Measurements from ENCODE around the gene PDIA4.
"Not testable (repeated sequence)": the region's sequence is repeated elsewhere in the genome, so short reads cannot be mapped to it uniquely, and the experiment has no call there.

Gene PDIA4

DNA sequence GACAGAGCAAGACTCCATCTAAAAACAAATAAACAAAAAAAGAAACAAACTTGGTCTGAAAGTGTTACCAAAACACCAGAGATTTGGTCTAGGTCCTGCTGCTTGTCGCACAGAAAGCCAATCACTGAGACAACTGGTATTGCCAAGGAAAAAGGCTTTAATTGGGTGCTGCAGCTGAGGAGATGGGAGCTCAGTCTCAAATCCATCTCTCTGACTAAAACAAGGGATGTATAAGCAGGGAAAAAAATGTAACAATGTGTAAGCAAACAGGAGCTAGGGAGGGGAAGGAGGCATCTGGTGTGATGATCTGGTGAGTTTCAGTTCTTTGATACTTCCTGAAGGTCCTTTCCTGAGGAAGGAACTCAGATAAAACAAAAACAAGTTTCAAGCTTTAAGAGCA lies 8.4 kb upstream of the PDIA4 start:
- in situ Hi-C loops (cut with HindIII; ENCODE audit: low sequenced_read_pairs), result no loop called here

- in situ Hi-C loops (cut with HindIII; ENCODE audit: low sequenced_read_pairs), result no loop called here
These were observed 3.1 kb upstream of the PDIA4 start for GRCh38 chr7:149031353-149031910.

DNA sequence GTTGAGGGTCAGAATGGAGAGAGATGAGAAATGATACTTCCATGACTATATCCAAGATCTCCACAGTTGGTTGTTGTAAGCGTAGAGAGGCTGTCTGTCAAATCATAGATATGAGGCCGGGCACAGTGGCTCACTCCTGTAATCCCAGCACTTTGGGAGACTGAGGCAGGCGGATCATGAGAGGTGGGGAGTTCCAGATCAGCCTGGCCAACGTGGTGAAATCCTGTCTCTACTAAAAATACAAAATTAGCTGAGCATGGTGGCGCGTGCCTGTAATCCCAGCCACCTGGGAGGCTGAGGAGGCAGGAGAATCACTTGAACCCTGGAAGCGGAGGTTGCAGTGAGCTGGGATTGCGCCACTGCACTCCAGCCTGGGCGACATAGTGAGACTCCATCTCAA lies 2.1 kb upstream of the PDIA4 start:
- in situ Hi-C loops (cut with HindIII; ENCODE audit: low sequenced_read_pairs), result not testable (repeated sequence)

DNA sequence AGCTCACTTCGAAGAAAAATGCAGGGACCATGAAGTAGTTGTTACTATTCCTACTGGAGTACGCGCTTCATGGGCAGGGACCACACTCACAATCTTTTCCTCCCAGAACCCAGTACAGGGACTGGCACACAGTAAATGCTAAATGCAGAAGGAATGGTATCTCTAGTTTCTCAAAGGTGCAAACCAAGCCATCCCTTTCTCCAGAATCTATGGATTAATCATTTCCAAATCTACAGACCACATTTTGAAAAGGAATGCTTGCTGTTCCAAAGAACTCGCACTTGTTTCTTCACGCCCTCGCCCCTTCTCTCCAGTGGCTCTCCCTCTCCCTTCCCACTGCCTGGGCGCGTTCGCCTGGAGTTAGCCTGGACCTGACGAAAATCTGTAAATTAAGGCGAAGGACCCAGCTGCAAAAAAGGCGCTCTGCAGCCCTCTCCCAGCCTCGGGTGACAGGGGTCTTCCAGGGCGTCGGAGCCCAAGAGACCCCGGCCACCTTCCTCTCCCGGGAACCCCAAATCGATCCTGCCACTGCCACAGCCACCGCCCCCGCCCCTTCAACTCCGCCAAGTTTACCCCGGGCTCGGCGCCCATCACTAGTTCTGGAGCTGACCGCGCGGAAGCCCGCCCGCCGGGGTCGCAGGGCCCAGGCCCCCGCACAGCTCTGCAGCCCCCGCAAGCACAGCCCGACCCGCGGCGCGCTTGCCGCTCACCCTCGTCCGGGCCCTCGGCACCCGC lies 527 bp downstream of the PDIA4 start:
- in situ Hi-C loops (cut with HindIII; ENCODE audit: low sequenced_read_pairs), result no loop called here

GRCh38 chr7:149027055-149027454 lies 1.2 kb downstream of the PDIA4 start:
- in situ Hi-C loops (cut with HindIII; ENCODE audit: low sequenced_read_pairs), result no loop called here

DNA sequence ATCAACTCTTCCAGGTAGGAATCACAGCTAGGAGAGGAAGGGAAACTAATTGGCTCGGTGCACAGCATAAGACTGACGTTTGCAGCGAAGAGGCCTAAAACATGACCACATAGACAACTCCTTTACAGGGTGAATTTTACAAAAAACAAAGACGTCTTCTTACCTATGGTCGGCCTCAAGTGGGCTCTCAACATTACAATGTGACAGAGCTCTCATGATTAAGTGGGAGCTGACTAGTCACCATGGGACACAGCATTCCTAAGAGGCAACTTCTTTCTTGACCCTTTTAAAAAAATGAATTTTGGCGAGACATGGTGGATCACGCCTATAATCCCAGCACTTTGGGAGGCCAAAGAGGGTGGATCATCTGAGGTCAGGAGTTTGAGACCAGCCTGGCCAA lies 4.6 kb downstream of the PDIA4 start:
- in situ Hi-C loops (cut with HindIII; ENCODE audit: low sequenced_read_pairs), result no loop called here

DNA sequence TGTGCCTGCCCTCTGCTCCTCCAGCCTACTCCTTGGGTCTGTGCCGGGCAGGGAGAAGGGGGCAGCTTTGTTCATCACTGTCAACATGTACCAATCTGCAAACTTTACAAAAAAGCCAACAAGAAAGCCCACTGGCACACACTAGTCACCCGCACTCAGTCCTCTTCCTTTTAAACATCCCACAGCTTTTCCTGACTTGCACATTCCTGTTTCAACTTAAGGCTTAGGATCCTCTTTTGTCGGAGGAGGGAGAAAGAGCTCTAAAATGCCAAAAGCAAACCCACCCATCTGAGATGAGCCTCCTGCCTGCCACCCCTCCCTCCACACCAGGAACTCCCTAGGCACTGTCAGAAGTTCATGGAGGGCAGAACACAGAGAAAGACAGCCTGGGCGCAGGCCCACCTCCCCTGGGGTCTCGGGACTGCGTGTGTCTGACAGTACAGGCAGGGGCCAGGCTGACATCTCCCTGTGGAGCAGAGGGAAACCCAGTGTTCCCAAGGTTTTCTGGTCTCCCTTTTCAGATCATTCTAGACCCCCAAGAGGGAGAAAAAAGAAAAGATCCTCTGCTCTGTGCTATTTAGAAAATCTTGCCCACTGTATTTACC lies 5.4 kb downstream of the PDIA4 start:
- in situ Hi-C loops (cut with HindIII; ENCODE audit: low sequenced_read_pairs), result no loop called here

DNA sequence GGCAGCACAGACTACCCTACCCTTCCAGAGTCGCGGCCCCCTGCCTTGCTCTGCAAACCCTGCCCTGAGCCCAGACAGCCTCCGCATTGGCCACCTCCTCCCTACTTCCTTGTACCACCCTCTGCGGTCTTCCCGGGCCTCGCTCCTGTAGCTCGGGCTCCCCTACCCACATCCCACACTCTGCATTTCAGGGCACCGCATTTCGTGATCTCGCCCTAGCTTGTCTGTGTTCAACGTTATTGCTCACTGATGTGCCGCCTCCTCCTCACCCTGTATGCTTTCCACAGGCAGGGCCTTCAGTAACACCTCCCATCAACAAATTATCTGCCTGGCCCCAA lies 6.6 kb downstream of the PDIA4 start:
- in situ Hi-C loops (cut with HindIII; ENCODE audit: low sequenced_read_pairs), result no loop called here

GRCh38 chr7:149020483-149020882 lies 7.8 kb downstream of the PDIA4 start:
- in situ Hi-C loops (cut with HindIII; ENCODE audit: low sequenced_read_pairs), result no loop called here

DNA sequence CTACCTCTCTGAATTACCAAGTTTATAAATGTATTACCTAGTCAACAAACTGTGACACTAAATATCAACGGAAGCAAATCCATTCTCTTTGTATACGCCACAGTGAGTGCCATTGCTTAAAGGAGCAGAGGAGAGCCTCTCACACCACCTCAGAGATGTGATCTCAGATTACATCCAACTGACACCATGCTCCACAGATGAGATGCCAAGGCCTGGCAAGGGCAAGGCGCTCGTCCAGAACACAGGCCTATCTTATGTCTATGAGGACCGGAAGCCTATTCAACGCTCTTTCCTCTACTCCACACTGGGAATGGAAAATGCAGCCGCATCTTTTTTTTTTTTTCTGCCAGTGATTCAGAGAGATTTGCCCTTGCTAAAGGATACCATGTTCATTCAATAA lies 11.4 kb downstream of the PDIA4 start:
- in situ Hi-C loops (cut with HindIII; ENCODE audit: low sequenced_read_pairs), result no loop called here

- in situ Hi-C loops (cut with HindIII; ENCODE audit: low sequenced_read_pairs), result no loop called here
These were observed 14.0 kb downstream of the PDIA4 start for GRCh38 chr7:149014309-149014708.

- in situ Hi-C loops (cut with HindIII; ENCODE audit: low sequenced_read_pairs), result no loop called here
These were observed 14.4 kb downstream of the PDIA4 start for GRCh38 chr7:149013876-149014275.

DNA sequence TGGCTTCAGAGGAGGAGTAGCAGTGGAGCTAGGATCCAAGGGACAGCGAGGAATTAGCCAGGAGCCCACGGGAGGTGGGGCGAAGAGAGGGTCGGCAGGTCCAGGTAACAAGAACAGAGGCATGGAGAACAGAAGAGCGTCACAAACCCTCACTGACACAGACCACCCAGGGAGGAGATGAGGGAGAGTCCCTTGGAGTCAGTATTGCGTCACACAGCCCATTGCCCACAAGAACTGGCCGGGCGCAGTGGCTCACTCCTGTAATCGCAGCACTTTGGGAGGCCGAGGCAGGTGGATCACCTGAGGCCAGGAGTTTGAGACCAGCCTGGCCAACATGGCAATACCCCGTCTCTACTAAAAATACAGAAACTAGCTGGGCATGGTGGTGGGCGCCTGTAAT lies 15.6 kb downstream of the PDIA4 start:
- in situ Hi-C loops (cut with HindIII; ENCODE audit: low sequenced_read_pairs), result not testable (repeated sequence)

- in situ Hi-C loops (cut with HindIII; ENCODE audit: low sequenced_read_pairs), result no loop called here
These were observed 16.8 kb downstream of the PDIA4 start for GRCh38 chr7:149011491-149011890.

GRCh38 chr7:149010451-149010850 lies 17.9 kb downstream of the PDIA4 start:
- in situ Hi-C loops (cut with HindIII; ENCODE audit: low sequenced_read_pairs), result no loop called here

DNA sequence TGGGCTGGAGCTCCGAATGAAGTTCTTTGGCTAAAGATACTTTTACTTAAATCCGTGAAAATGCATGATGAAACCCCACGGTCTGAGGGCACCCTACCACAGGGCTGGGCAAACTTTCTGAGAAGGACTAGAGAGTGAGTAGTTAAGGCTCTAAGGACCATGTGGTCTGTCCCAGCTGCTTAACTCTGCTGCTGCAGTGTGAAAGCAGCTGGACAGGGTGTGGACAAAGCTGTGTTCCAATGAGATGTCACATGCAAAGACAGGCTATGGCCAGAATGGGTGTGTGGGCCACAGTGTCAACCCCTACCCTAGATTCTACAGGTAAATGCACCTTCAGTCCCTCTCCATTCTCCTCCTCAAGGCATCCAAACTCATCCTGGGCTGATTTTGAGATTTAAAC lies 18.8 kb downstream of the PDIA4 start:
- in situ Hi-C loops (cut with HindIII; ENCODE audit: low sequenced_read_pairs), result no loop called here

DNA sequence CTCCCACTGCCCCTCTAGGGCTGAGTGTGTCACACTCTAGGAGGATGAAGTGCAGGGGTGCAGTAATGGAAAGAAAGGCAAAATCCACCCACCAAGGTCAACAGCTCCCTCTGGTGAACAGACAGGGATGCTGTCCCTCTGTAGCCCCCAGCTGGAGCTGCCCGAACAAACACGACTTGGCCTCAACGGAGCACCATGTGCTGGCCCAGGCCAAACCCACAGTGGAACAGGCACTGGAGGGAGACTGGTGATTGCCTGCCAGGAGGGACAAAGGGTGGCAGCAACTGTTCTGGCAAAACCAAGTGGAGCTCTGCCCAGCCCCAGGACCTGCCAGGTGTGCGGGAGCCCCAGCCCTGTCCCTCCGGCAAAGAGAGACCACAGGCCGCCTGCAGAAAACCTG lies 20.7 kb downstream of the PDIA4 start:
- in situ Hi-C loops (cut with HindIII; ENCODE audit: low sequenced_read_pairs), result no loop called here

GRCh38 chr7:149007146-149007545 lies 21.2 kb downstream of the PDIA4 start:
- in situ Hi-C loops (cut with HindIII; ENCODE audit: low sequenced_read_pairs), result no loop called here

DNA sequence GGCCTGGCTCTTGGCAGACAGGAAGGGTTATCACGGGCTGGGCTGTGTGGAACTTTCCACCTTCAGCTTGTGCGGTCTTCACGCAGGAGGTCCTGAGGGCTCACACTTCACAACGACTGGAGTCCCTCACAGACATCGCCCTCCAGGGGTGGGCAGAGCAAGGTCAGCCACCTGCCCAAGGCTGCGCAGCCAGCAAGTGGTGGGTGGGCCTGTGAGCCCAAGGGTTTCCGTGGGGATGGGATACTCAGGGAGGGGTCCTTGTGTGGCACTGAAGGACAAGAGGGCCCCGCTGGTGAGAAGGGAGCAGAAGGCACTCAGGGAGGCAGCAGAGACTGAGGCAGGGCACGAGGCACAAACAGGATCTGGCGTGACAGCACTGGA lies 22.0 kb downstream of the PDIA4 start:
- in situ Hi-C loops (cut with HindIII; ENCODE audit: low sequenced_read_pairs), result no loop called here

DNA sequence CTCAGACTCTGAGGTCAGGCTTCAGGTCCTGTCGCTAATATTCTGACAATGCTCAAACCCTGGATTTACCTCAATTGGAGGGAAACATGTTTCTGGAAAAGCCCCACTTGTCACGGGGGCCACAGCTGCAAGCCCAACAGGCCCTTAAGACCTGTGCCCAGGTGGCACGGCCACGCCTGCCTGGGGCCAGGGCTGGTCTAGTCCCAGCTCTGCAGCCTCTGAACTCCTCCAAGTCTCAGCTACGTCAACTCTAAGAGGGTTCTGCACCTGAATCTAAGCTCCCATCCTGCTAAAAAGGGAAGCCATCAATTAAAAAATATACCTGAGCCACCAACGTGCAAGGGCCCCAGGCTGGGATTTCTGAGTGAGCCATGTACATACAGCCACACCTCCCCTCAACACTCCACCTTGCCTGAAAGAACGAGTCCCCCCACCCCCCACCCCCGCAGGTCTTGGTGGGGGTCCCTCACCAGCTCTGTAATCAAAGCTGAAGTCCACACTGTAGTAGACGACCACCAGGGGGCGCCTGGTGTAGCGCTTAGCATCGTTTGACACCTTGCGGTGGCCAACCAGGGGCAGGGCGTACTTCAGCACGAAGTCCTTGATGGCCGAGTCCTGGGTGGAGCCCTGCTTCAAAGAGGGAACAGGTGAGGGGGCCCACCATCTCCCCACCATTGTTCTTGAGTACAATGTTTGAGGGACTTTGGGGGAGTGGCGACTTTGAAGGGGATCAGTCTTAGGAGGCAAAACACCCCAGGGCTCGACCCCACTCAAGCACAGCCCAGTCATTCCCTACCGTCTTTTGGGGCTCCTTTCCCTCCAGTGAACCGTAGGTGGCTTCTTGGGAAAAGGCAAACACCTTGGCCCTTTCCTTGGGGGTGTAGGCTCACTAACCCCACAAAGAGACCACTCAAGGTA lies 22.6 kb downstream of the PDIA4 start:
- in situ Hi-C loops (cut with HindIII; ENCODE audit: low sequenced_read_pairs), result no loop called here
